Activated CD4-positive, alpha-beta T cell treated with anti-CD3 and anti-CD28 coated beads, Interleukin-2, amount 10 ng/mL, durations not matched to agents 7 days and 5 days (primary cell): ENCODE measurements around the gene FGGY. TPM values are rescaled to one million over a fixed set of nuclear protein-coding genes. Genes with fewer than 3 reads are reported as not detected.
"Not testable (repeated sequence)": the region's sequence is repeated elsewhere in the genome, so short reads cannot be mapped to it uniquely, and the experiment has no call there.

Source experiments
- CTCF ChIA-PET: fragments of 350-600 bp; sonication (Branson Sonifier 250); formaldehyde crosslinking; loops from one replicate; lab custom pipeline; 2021; ENCODE audit warnings: antibody characterized with exemption; lab: Charles Lee
- POLR2A ChIA-PET: fragments of 350-600 bp; sonication (Branson Sonifier 250); formaldehyde crosslinking; loops from one replicate; lab custom pipeline; 2021; ENCODE audit warnings: antibody characterized with exemption; lab: Charles Lee
- DNase-seq: peaks from one replicate; pipeline ENCODE4 v3.0.0-alpha.2; 2020
- H3K27ac Mint-ChIP-seq: one replicate; pipeline ENCODE4 v1.8.0; 2021; ENCODE audit warnings: mild to moderate bottlenecking, moderate library complexity, mixed read lengths
- H3K27me3 Mint-ChIP-seq: one replicate; pipeline ENCODE4 v1.8.0; 2021; ENCODE audit warnings: mixed read lengths
- H3K36me3 Mint-ChIP-seq: one replicate; pipeline ENCODE4 v1.8.0; 2021; ENCODE audit warnings: low read depth, mixed read lengths
- H3K4me1 Mint-ChIP-seq: one replicate; pipeline ENCODE4 v1.8.0; 2021; ENCODE audit warnings: mixed read lengths
- H3K4me3 Mint-ChIP-seq: one replicate; pipeline ENCODE4 v1.8.0; 2021; ENCODE audit warnings: mild to moderate bottlenecking, moderate library complexity, mixed read lengths
- H3K9me3 Mint-ChIP-seq: one replicate; pipeline ENCODE4 v1.8.0; 2021; ENCODE audit warnings: mixed read lengths
- total RNA-seq, 2 experiments: library from RNA; stranded (reverse); gene quantifications; one replicate each; pipeline ENCODE4 v1.2.3, GENCODE V29; 2021

The FGGY gene
- total RNA-seq, 2 experiments from 2014 or later = 3.3 to 5.5 TPM

GRCh38 chr1:59610499-59610898 lies 313.6 kb downstream of the FGGY start:
- CTCF ChIA-PET = not testable (repeated sequence)

GRCh38 chr1:59617434-59617833 lies 320.5 kb downstream of the FGGY start:
- H3K4me1 Mint-ChIP-seq = no peaks in the 10 kb centered on the region
- H3K36me3 Mint-ChIP-seq = no peaks in the 10 kb centered on the region
- H3K27me3 Mint-ChIP-seq = no peaks in the 10 kb centered on the region
- DNase-seq = no peak
- no peak overlapping the region for H3K4me3 Mint-ChIP-seq
- no peaks in the 10 kb centered on the region for H3K9me3 Mint-ChIP-seq
- H3K27ac Mint-ChIP-seq = no peak overlapping the region
- CTCF ChIA-PET = no interaction called here
- POLR2A ChIA-PET = no interaction called here

More at GRCh38 chr1:59610499-59610898, 313.6 kb downstream of the FGGY start:
- H3K36me3 Mint-ChIP-seq, H3K27ac Mint-ChIP-seq, H3K27me3 Mint-ChIP-seq, DNase-seq, H3K9me3 Mint-ChIP-seq, POLR2A ChIA-PET, H3K4me3 Mint-ChIP-seq, H3K4me1 Mint-ChIP-seq: not testable (repeated sequence)

- Mint-ChIP-seq H3K9me3 (no peaks in the 10 kb centered on the region), H3K27ac (no peak overlapping the region), H3K27me3 (no peaks in the 10 kb centered on the region), H3K4me3 (no peak overlapping the region), H3K36me3 (no peaks in the 10 kb centered on the region), H3K4me1 (no peaks in the 10 kb centered on the region)
- no peak for DNase-seq
- ChIA-PET POLR2A (no interaction called here), CTCF (no interaction called here)
Measured at GRCh38 chr1:59619557-59619956, 322.7 kb downstream of the FGGY start.

- Mint-ChIP-seq H3K27ac (no peak overlapping the region), H3K27me3 (no peaks in the 10 kb centered on the region), H3K4me3 (no peak overlapping the region), H3K4me1 (no peaks in the 10 kb centered on the region), H3K9me3 (no peaks in the 10 kb centered on the region), H3K36me3 (no peaks in the 10 kb centered on the region)
- CTCF ChIA-PET = interaction anchor here (0.7 kb wide), 1 partner anchor 967 kb away, joined by 3 read pairs; no protein-coding TSS in a partner anchor
- POLR2A ChIA-PET = no interaction called here
- no peak for DNase-seq
Measured at GRCh38 chr1:59625384-59625783, 328.5 kb downstream of the FGGY start.

- Mint-ChIP-seq H3K4me1 (no peaks in the 10 kb centered on the region), H3K27ac (no peak overlapping the region), H3K27me3 (no peaks in the 10 kb centered on the region), H3K36me3 (no peaks in the 10 kb centered on the region), H3K4me3 (no peak overlapping the region), H3K9me3 (no peaks in the 10 kb centered on the region)
- no peak for DNase-seq
- ChIA-PET POLR2A (no interaction called here), CTCF (no interaction called here)
Measured at GRCh38 chr1:59631561-59632255, 334.8 kb downstream of the FGGY start.

GRCh38 chr1:59635097-59635496 lies 338.2 kb downstream of the FGGY start:
- Mint-ChIP-seq H3K27ac (no peak overlapping the region), H3K4me1 (no peaks in the 10 kb centered on the region), H3K36me3 (no peaks in the 10 kb centered on the region), H3K27me3 (no peaks in the 10 kb centered on the region), H3K4me3 (no peak overlapping the region), H3K9me3 (no peaks in the 10 kb centered on the region)
- ChIA-PET CTCF (no interaction called here), POLR2A (no interaction called here)
- DNase-seq = no peak

- ChIA-PET POLR2A (no interaction called here), CTCF (no interaction called here)
- H3K9me3 Mint-ChIP-seq = no peaks in the 10 kb centered on the region
- H3K36me3 Mint-ChIP-seq = no peaks in the 10 kb centered on the region
- no peak for DNase-seq
- no peak overlapping the region for H3K27ac Mint-ChIP-seq
- no peaks in the 10 kb centered on the region for H3K4me1 Mint-ChIP-seq
- no peaks in the 10 kb centered on the region for H3K27me3 Mint-ChIP-seq
- no peak overlapping the region for H3K4me3 Mint-ChIP-seq
Measured at GRCh38 chr1:59638231-59638711, 341.4 kb downstream of the FGGY start.

GRCh38 chr1:59639266-59639665 lies 342.4 kb downstream of the FGGY start:
- CTCF ChIA-PET = interaction anchor here (1.3 kb wide), 1 partner anchor 19 kb away, joined by 3 read pairs; no protein-coding TSS in a partner anchor
- Mint-ChIP-seq H3K36me3 (no peaks in the 10 kb centered on the region), H3K27ac (no peak overlapping the region), H3K9me3 (no peaks in the 10 kb centered on the region), H3K4me1 (no peaks in the 10 kb centered on the region), H3K27me3 (no peaks in the 10 kb centered on the region), H3K4me3 (no peak overlapping the region)
- POLR2A ChIA-PET = no interaction called here
- no peak for DNase-seq

GRCh38 chr1:59640851-59641250 lies 344.0 kb downstream of the FGGY start:
- Mint-ChIP-seq H3K27me3 (no peaks in the 10 kb centered on the region), H3K36me3 (no peaks in the 10 kb centered on the region), H3K27ac (no peak overlapping the region), H3K4me3 (no peak overlapping the region), H3K9me3 (no peaks in the 10 kb centered on the region), H3K4me1 (no peaks in the 10 kb centered on the region)
- CTCF ChIA-PET = no interaction called here
- POLR2A ChIA-PET = no interaction called here
- DNase-seq = no peak

- Mint-ChIP-seq H3K4me1 (no peaks in the 10 kb centered on the region), H3K27me3 (no peaks in the 10 kb centered on the region), H3K27ac (no peak overlapping the region), H3K4me3 (no peak overlapping the region), H3K36me3 (no peaks in the 10 kb centered on the region), H3K9me3 (no peaks in the 10 kb centered on the region)
- DNase-seq = no peak
- ChIA-PET POLR2A (interaction anchor here (0.7 kb wide), 1 partner anchor 910 kb away, joined by 4 read pairs; no protein-coding TSS in a partner anchor), CTCF (no interaction called here)
Measured at GRCh38 chr1:59641836-59642235, 344.9 kb downstream of the FGGY start.

GRCh38 chr1:59643526-59643925 lies 346.6 kb downstream of the FGGY start:
- no peak for DNase-seq
- H3K9me3 Mint-ChIP-seq = no peaks in the 10 kb centered on the region
- H3K36me3 Mint-ChIP-seq = no peaks in the 10 kb centered on the region
- no peaks in the 10 kb centered on the region for H3K4me1 Mint-ChIP-seq
- H3K4me3 Mint-ChIP-seq = no peak overlapping the region
- ChIA-PET POLR2A (no interaction called here), CTCF (interaction anchor here (0.8 kb wide), 1 partner anchor 34 kb away, joined by 6 read pairs; no protein-coding TSS in a partner anchor)
- H3K27me3 Mint-ChIP-seq = no peaks in the 10 kb centered on the region
- no peak overlapping the region for H3K27ac Mint-ChIP-seq

GRCh38 chr1:59645893-59646292 lies 349.0 kb downstream of the FGGY start:
- Mint-ChIP-seq H3K4me1 (no peaks in the 10 kb centered on the region), H3K36me3 (no peaks in the 10 kb centered on the region), H3K9me3 (no peaks in the 10 kb centered on the region), H3K27me3 (no peaks in the 10 kb centered on the region), H3K27ac (no peak overlapping the region), H3K4me3 (no peak overlapping the region)
- ChIA-PET CTCF (no interaction called here), POLR2A (no interaction called here)
- no peak for DNase-seq

GRCh38 chr1:59653142-59653958 lies 356.5 kb downstream of the FGGY start:
- CTCF ChIA-PET, H3K4me3 Mint-ChIP-seq, POLR2A ChIA-PET, DNase-seq, H3K27me3 Mint-ChIP-seq, H3K9me3 Mint-ChIP-seq, H3K36me3 Mint-ChIP-seq, H3K27ac Mint-ChIP-seq, H3K4me1 Mint-ChIP-seq: not testable (repeated sequence)
